Transverse colon (tissue), 4 donors: Measurements from ENCODE around the gene DNMT3B. TPM values are rescaled to one million over a fixed set of nuclear protein-coding genes. Genes with fewer than 3 reads are reported as not detected.

Source experiments
- DNase-seq: peaks from one replicate; pipeline ENCODE4 v3.0.0-alpha.2; 2019
- H3K27ac ChIP-seq, 4 donors: fragments of 200-600 bp; sonication (generic); 2 replicates each; pipeline ENCODE4 v1.5.1; 2016 to 2018; ENCODE audit warnings: inconsistent platforms in 4 of 4
- H3K27me3 ChIP-seq: fragments of 200-600 bp; sonication (generic); 2 replicates; pipeline ENCODE4 v1.5.1; 2017; ENCODE audit warnings: inconsistent platforms
- H3K36me3 ChIP-seq, 4 donors: fragments of 200-600 bp; sonication (generic); 2 replicates each; pipeline ENCODE4 v1.5.1; 2017 to 2019; ENCODE audit warnings: inconsistent platforms in 4 of 4
- H3K4me1 ChIP-seq, 4 donors: fragments of 200-600 bp; sonication (generic); 2 replicates each; pipeline ENCODE4 v1.5.1; 2017 to 2020; ENCODE audit warnings: inconsistent platforms in 4 of 4
- H3K4me3 ChIP-seq, 4 donors: fragments of 200-600 bp; sonication (generic); 1 replicate in 1 of 4; 2 replicates in 3 of 4; pipeline versions ENCODE4 v1.5.1 to v1.6.1; 2017 to 2019; ENCODE audit warnings: inconsistent platforms in 4 of 4
- H3K9me3 ChIP-seq, 2 donors: fragments of 200-600 bp; sonication (generic); 2 replicates each; pipeline ENCODE4 v1.5.1; 2017 to 2019; ENCODE audit warnings: inconsistent platforms in 2 of 2
- EP300 ChIP-seq: sonication (generic); formaldehyde crosslinking; IDR thresholded peaks from one replicate; pipeline ENCODE4 v1.6.1; 2017; ENCODE audit warnings: antibody characterized with exemption, low read depth
- POLR2A ChIP-seq: fragments of 450-650 bp; IDR thresholded peaks from one replicate; pipeline ENCODE4 v1.6.1; 2016; ENCODE audit warnings: antibody characterized with exemption, mild to moderate bottlenecking, moderate library complexity
- POLR2AphosphoS5 ChIP-seq, 3 donors: sonication (generic); formaldehyde crosslinking; IDR thresholded peaks; one replicate each; pipeline ENCODE4 v1.6.1; 2016; ENCODE audit warnings: antibody characterized with exemption in 3 of 3
- WGBS, 2 donors: methylation state at CpG; one replicate each; pipeline ENCODE4 v1.1.5; 2018; ENCODE audit warnings: low coverage in 1 of 2; 5-methylcytosine and 5-hydroxymethylcytosine counted together
- in situ Hi-C, 4 donors: fragments of 200-750 bp; cut with MboI; loops; one replicate each; pipeline versions ENCODE4 v1.15.0 to v1.15.1; 2017; ENCODE audit warnings: low sequenced_read_pairs in 3 of 4, low pct_ligation_motif_present in 1 of 4, low pct_unique_long_range_greater_than_20kb in 1 of 4
- intact Hi-C: fragments of 100-400 bp; cut with DNase I; formaldehyde crosslinking; loops from one replicate; pipeline ENCODE4 v1.15.1; 2023; ENCODE audit warnings: low total_unique reads
- total RNA-seq, 4 donors: library from RNA; depleted of rRNA; stranded (reverse); fragments of >200 nt; gene quantifications; one replicate each; pipeline ENCODE4 v1.1.0, GENCODE V29; 2016
- TF ChIP-seq, protein P1 (sequence below), 5 experiments: fragments of 200-600 bp in 3 of 5; fragments of 450-650 bp in 2 of 5; sonication (generic) in 3 of 5; IDR thresholded peaks; 1 replicate in 2 of 5; 2 replicates in 3 of 5; pipeline ENCODE4 v1.5.1; 2016 to 2017; ENCODE audit warnings: antibody characterized with exemption in 5 of 5, inconsistent platforms in 3 of 5, mild to moderate bottlenecking in 2 of 5, moderate library complexity in 1 of 5

Gene DNMT3B
- total RNA-seq, 4 donors from 2014 or later = 0.37 to 6.8 (median 0.67) TPM

DNA sequence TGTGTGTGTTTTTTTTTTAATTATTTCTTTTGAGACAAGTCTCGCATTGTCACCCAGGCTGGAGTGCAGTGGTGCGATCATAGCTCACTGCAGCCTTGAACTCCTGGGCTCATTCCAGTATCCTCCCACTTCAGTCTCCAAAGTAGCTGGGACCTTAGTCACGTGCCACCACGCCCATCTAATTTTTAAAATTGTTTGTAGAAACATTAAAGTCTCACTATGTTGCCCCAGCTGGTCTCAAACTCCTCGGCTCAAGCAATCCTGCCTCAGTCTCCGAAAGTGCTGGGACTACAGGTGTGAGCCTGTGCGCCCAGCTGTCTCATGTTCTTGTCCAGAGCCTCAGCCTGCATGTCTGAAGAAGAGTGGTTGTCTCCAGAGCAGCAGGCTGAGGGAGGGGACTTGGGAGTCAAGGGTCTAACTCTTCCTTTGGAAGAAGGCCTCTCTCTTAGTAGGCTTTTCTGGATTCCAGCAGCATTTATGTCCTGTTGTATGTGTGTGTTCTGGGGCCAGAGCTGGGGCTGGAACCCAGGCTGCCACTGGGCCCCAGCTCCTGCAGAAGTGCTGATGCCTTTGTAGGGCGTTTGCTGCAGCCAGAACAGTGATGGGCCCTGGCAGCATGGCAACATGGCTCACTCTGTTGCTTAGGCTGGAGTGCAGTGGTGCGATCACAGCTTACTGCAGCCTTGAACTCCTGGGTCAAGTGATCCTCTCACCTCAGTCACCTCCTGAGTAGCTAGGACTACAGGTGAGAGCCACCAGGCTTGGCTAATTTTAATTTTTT lies 5.4 kb downstream of the DNMT3B start:
- in situ Hi-C loops (no loop called here), intact Hi-C loops (no loop called here)
- DNase-seq = no peak
- no peak overlapping the region for H3K27ac ChIP-seq
- H3K4me3 ChIP-seq = no peak overlapping the region
- H3K36me3 ChIP-seq = no peaks in the 10 kb centered on the region
- WGBS, 2 donors = 80 to 85% methylated on average over 5 to 9 of the region's 9 CpGs
- H3K9me3 ChIP-seq = no peaks in the 10 kb centered on the region
- peaks cover 6 to 11% (median 10%) of the 10 kb centered on the region in 4 donors for H3K4me1 ChIP-seq
- no peak for TF ChIP-seq EP300
- no peaks in the 10 kb centered on the region for H3K27me3 ChIP-seq

DNA sequence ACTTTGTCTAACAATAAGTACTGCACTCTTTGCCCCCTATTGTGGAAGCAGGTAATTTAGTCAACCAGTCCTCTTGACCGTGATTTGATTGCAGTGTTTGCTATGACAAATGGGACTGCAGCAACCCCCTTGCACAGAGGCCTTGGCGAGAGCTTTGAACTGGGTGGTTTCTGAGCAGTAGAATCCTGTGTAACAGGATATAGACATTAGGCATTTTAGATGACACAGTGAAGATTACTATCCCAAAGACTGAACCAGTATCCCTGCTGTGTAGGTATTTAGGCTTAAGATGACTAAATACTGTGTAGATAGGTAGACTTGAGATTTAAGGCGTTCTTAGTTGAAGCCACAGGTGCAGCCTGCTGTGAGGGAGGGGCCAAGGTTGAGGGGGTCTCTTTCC lies 9.9 kb downstream of the DNMT3B start:
- H3K27ac ChIP-seq = no peak overlapping the region
- H3K9me3 ChIP-seq = no peaks in the 10 kb centered on the region
- H3K27me3 ChIP-seq = no peaks in the 10 kb centered on the region
- no peak for TF ChIP-seq EP300
- H3K36me3 ChIP-seq = no peaks in the 10 kb centered on the region
- WGBS, 2 donors = 84% methylated on average over 3 of the region's 3 CpGs; no CpG with 5 or more reads in 1 of the 2 donors
- in situ Hi-C loops = no loop called here
- no peak for DNase-seq
- H3K4me3 ChIP-seq = no peak overlapping the region
- intact Hi-C loops = no loop called here
- peaks cover 0 to 2% (median 0%) of the 10 kb centered on the region in 4 donors for H3K4me1 ChIP-seq

DNA sequence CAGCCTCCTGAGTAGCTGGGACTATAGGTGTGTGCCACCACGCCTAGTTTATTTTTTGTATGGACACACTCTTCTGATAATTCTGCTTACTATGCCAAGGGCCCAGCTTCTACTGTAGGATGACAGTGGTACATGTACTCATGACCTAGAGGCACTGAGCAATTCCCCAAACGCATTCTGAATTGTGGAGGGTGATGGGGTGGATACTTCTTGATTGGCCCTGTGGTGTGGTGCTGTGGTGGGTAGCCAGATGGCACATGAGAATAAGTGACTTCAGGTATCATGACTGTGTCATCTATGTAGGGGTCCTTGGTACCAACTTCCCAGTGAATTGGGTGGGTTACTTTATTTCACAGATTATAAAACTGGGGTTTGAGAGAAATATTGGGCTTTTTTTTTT lies 11.0 kb downstream of the DNMT3B start:
- WGBS, 2 donors = 82 to 93% methylated on average over 2 of the region's 2 CpGs
- in situ Hi-C loops = no loop called here

DNA sequence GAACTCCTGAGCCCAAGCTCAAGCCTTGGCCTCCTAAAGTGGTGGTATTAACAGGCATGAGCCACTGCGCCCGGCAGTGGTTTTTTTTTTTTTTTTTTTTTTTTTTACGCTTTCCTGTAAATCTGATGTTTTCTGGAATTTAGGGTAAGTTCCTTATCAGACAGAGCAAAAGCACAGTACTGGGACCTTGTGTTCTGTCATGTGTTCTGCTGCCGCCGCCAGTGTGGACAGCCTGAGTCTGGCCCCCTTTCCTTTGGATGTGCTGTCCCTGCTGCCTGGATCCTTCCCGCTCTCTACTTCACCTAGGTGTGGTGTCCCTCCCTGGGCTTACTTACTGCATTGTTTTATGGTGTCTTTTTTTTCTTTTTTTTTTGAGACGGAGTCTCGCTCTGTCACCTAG lies 11.7 kb downstream of the DNMT3B start:
- Histone ChIP-seq H3K27ac (no peak overlapping the region), H3K27me3 (no peaks in the 10 kb centered on the region), H3K9me3 (no peaks in the 10 kb centered on the region), H3K4me3 (no peak overlapping the region), H3K36me3 (no peaks in the 10 kb centered on the region), H3K4me1 (peaks cover 0 to 7% (median 0%) of the 10 kb centered on the region in 4 donors)
- in situ Hi-C loops (no loop called here), intact Hi-C loops (no loop called here)
- no peak for DNase-seq
- WGBS, 2 donors = 93% methylated on average over 8 of the region's 8 CpGs; no CpG with 5 or more reads in 1 of the 2 donors
- TF ChIP-seq POLR2A (no peak), EP300 (no peak), POLR2AphosphoS5 (IDR thresholded peaks at IDR 0.05) (no peak)
- TF ChIP-seq, protein P1, sequence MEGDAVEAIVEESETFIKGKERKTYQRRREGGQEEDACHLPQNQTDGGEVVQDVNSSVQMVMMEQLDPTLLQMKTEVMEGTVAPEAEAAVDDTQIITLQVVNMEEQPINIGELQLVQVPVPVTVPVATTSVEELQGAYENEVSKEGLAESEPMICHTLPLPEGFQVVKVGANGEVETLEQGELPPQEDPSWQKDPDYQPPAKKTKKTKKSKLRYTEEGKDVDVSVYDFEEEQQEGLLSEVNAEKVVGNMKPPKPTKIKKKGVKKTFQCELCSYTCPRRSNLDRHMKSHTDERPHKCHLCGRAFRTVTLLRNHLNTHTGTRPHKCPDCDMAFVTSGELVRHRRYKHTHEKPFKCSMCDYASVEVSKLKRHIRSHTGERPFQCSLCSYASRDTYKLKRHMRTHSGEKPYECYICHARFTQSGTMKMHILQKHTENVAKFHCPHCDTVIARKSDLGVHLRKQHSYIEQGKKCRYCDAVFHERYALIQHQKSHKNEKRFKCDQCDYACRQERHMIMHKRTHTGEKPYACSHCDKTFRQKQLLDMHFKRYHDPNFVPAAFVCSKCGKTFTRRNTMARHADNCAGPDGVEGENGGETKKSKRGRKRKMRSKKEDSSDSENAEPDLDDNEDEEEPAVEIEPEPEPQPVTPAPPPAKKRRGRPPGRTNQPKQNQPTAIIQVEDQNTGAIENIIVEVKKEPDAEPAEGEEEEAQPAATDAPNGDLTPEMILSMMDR (IDR thresholded peaks at IDR 0.05) = no peak

More for the DNA sequence above, 11.0 kb downstream of the DNMT3B start:
- intact Hi-C loops = no loop called here
- H3K36me3 ChIP-seq = no peaks in the 10 kb centered on the region
- no peaks in the 10 kb centered on the region for H3K27me3 ChIP-seq
- TF ChIP-seq EP300 (no peak), POLR2A (no peak), POLR2AphosphoS5 (IDR thresholded peaks at IDR 0.05) (no peak)
- TF ChIP-seq, protein P1 (IDR thresholded peaks at IDR 0.05) = no peak
- H3K4me3 ChIP-seq = no peak overlapping the region
- DNase-seq = no peak
- no peak overlapping the region for H3K27ac ChIP-seq
- H3K9me3 ChIP-seq = no peaks in the 10 kb centered on the region
- peaks cover 0 to 7% (median 0%) of the 10 kb centered on the region in 4 donors for H3K4me1 ChIP-seq

DNA sequence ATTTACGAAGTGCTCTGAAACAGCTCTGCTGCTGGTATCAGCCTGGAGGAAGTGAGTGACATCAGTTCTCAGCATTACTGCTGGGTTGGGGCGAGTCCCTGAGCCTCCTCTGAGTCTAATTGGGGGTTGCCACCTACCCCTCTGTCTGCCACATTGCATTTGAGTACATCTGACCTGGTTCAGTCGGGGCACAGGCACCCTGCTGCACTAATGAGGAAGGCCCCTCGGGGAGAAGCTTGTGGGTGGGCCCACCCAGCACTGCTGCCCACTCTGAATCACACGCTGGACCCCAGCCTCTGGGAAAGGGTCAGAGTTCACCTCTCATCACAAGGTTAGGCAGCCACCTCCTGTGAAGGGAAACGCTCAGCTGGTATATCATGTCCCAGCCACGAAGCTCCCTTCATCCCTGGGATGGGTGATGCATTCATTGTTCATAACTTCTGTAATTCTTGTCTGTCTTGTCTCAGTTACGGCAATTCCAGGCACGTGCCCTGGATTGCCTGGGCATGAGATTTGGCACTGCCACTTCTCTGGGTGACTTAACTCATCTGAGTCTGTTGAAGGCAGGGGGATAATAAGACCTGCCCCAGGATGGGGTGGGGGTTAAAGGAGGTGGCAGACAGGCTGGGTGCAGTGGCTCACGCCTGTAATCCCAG lies 13.3 kb downstream of the DNMT3B start:
- H3K27me3 ChIP-seq = no peaks in the 10 kb centered on the region
- intact Hi-C loops = no loop called here
- H3K9me3 ChIP-seq = no peaks in the 10 kb centered on the region
- no peak for DNase-seq
- TF ChIP-seq, protein P1 (IDR thresholded peaks at IDR 0.05) = no peak
- TF ChIP-seq EP300 = no peak
- TF ChIP-seq POLR2AphosphoS5 (IDR thresholded peaks at IDR 0.05) = no peak
- TF ChIP-seq POLR2A = no peak
- H3K4me1 ChIP-seq = peaks cover 0 to 7% (median 0%) of the 10 kb centered on the region in 4 donors
- in situ Hi-C loops = loop anchor here in 3 of 4 donors (5.0 to 25.0 kb wide), 3 partner anchors 98 to 263 kb away; partner anchors contain the start of gene C20orf203 (in 1 of the 3)
- 87% methylated on average over 8 of the region's 10 CpGs; no CpG with 5 or more reads in 1 of the 2 donors for WGBS, 2 donors
- H3K36me3 ChIP-seq = no peaks in the 10 kb centered on the region
- H3K27ac ChIP-seq = no peak overlapping the region
- no peak overlapping the region for H3K4me3 ChIP-seq
